ENCODE results near the gene MMP28.

The MMP28 gene

GRCh38 chr17:35795007-35795870 is at the start of gene MMP28:
MMP28 (minus strand) TSS chr17:35795641; CDS start chr17:35795377, 264 bp downstream.
- no peak within 1 kb of the TSS for H3K9ac ChIP-seq (ENCODE audit: low read length)
- no peaks in the 10 kb centered on the region for H3K36me3 ChIP-seq (ENCODE audit: control insufficient read depth, low read depth, low read length)
- peaks cover 75% of the 10 kb centered on the region for H3K27me3 ChIP-seq (ENCODE audit: control insufficient read depth, insufficient read depth, low read length)
- no peaks in the 10 kb centered on the region for H3K4me1 ChIP-seq (ENCODE audit: control insufficient read depth, low read depth, low read length)
- no peak within 1 kb of the TSS for H3K27ac ChIP-seq (ENCODE audit: low read length)
- peak within 1 kb of the TSS; percentile 54 for H3K4me3 ChIP-seq (ENCODE audit: low read length)
- no peaks in the 10 kb centered on the region for H3K9me3 ChIP-seq (ENCODE audit: control insufficient read depth, low read depth, low read length)

GRCh38 chr17:35844547-35844946 is 49.1 kb upstream of the MMP28 start:
- Histone ChIP-seq H3K36me3 (ENCODE audit: control insufficient read depth, low read depth, low read length) (peaks cover 79% of the 10 kb centered on the region), H3K9ac (ENCODE audit: low read length) (no peak overlapping the region), H3K27me3 (ENCODE audit: control insufficient read depth, insufficient read depth, low read length) (no peaks in the 10 kb centered on the region), H3K27ac (ENCODE audit: low read length) (no peak overlapping the region), H3K9me3 (ENCODE audit: control insufficient read depth, low read depth, low read length) (no peaks in the 10 kb centered on the region), H3K4me1 (ENCODE audit: control insufficient read depth, low read depth, low read length) (no peaks in the 10 kb centered on the region), H3K4me3 (ENCODE audit: low read length) (no peak overlapping the region)

- Histone ChIP-seq H3K27ac (ENCODE audit: low read length) (no peak overlapping the region), H3K27me3 (ENCODE audit: control insufficient read depth, insufficient read depth, low read length) (no peaks in the 10 kb centered on the region), H3K36me3 (ENCODE audit: control insufficient read depth, low read depth, low read length) (peaks cover 85% of the 10 kb centered on the region), H3K9me3 (ENCODE audit: control insufficient read depth, low read depth, low read length) (no peaks in the 10 kb centered on the region), H3K4me3 (ENCODE audit: low read length) (no peak overlapping the region), H3K4me1 (ENCODE audit: control insufficient read depth, low read depth, low read length) (no peaks in the 10 kb centered on the region), H3K9ac (ENCODE audit: low read length) (no peak overlapping the region)
Observed at GRCh38 chr17:35843698-35844097, 48.3 kb upstream of the MMP28 start.

GRCh38 chr17:35842239-35842638 is 46.8 kb upstream of the MMP28 start:
- H3K36me3 ChIP-seq (ENCODE audit: control insufficient read depth, low read depth, low read length) = peaks cover 90% of the 10 kb centered on the region
- no peaks in the 10 kb centered on the region for H3K4me1 ChIP-seq (ENCODE audit: control insufficient read depth, low read depth, low read length)
- no peak overlapping the region for H3K4me3 ChIP-seq (ENCODE audit: low read length)
- H3K27me3 ChIP-seq (ENCODE audit: control insufficient read depth, insufficient read depth, low read length) = no peaks in the 10 kb centered on the region
- H3K27ac ChIP-seq (ENCODE audit: low read length) = no peak overlapping the region
- no peaks in the 10 kb centered on the region for H3K9me3 ChIP-seq (ENCODE audit: control insufficient read depth, low read depth, low read length)
- H3K9ac ChIP-seq (ENCODE audit: low read length) = no peak overlapping the region

GRCh38 chr17:35841505-35841904 is 46.1 kb upstream of the MMP28 start:
- peaks cover 90% of the 10 kb centered on the region for H3K36me3 ChIP-seq (ENCODE audit: control insufficient read depth, low read depth, low read length)
- H3K27me3 ChIP-seq (ENCODE audit: control insufficient read depth, insufficient read depth, low read length) = no peaks in the 10 kb centered on the region

GRCh38 chr17:35841101-35841500 is 45.7 kb upstream of the MMP28 start:
- Histone ChIP-seq H3K27me3 (ENCODE audit: control insufficient read depth, insufficient read depth, low read length) (no peaks in the 10 kb centered on the region), H3K27ac (ENCODE audit: low read length) (no peak overlapping the region), H3K36me3 (ENCODE audit: control insufficient read depth, low read depth, low read length) (peaks cover 90% of the 10 kb centered on the region), H3K9ac (ENCODE audit: low read length) (no peak overlapping the region), H3K4me1 (ENCODE audit: control insufficient read depth, low read depth, low read length) (no peaks in the 10 kb centered on the region), H3K4me3 (ENCODE audit: low read length) (no peak overlapping the region), H3K9me3 (ENCODE audit: control insufficient read depth, low read depth, low read length) (no peaks in the 10 kb centered on the region)

More at GRCh38 chr17:35841505-35841904, 46.1 kb upstream of the MMP28 start:
- H3K27ac ChIP-seq (ENCODE audit: low read length) = no peak overlapping the region
- H3K4me1 ChIP-seq (ENCODE audit: control insufficient read depth, low read depth, low read length) = no peaks in the 10 kb centered on the region
- no peak overlapping the region for H3K9ac ChIP-seq (ENCODE audit: low read length)
- no peak overlapping the region for H3K4me3 ChIP-seq (ENCODE audit: low read length)
- H3K9me3 ChIP-seq (ENCODE audit: control insufficient read depth, low read depth, low read length) = no peaks in the 10 kb centered on the region

GRCh38 chr17:35825206-35825605 is 29.8 kb upstream of the MMP28 start:
- H3K27ac ChIP-seq (ENCODE audit: low read length) = no peak overlapping the region
- H3K4me3 ChIP-seq (ENCODE audit: low read length) = no peak overlapping the region
- H3K36me3 ChIP-seq (ENCODE audit: control insufficient read depth, low read depth, low read length) = peaks cover 87% of the 10 kb centered on the region
- no peak overlapping the region for H3K9ac ChIP-seq (ENCODE audit: low read length)
- no peaks in the 10 kb centered on the region for H3K4me1 ChIP-seq (ENCODE audit: control insufficient read depth, low read depth, low read length)
- H3K27me3 ChIP-seq (ENCODE audit: control insufficient read depth, insufficient read depth, low read length) = no peaks in the 10 kb centered on the region
- H3K9me3 ChIP-seq (ENCODE audit: control insufficient read depth, low read depth, low read length) = no peaks in the 10 kb centered on the region

GRCh38 chr17:35821308-35821707 is 25.9 kb upstream of the MMP28 start:
- Histone ChIP-seq H3K4me1 (ENCODE audit: control insufficient read depth, low read depth, low read length) (no peaks in the 10 kb centered on the region), H3K36me3 (ENCODE audit: control insufficient read depth, low read depth, low read length) (peaks cover 91% of the 10 kb centered on the region), H3K27me3 (ENCODE audit: control insufficient read depth, insufficient read depth, low read length) (no peaks in the 10 kb centered on the region), H3K4me3 (ENCODE audit: low read length) (no peak overlapping the region), H3K9ac (ENCODE audit: low read length) (no peak overlapping the region), H3K9me3 (ENCODE audit: control insufficient read depth, low read depth, low read length) (no peaks in the 10 kb centered on the region), H3K27ac (ENCODE audit: low read length) (no peak overlapping the region)

GRCh38 chr17:35819455-35819854 is 24.0 kb upstream of the MMP28 start:
- Histone ChIP-seq H3K27me3 (ENCODE audit: control insufficient read depth, insufficient read depth, low read length) (no peaks in the 10 kb centered on the region), H3K4me3 (ENCODE audit: low read length) (no peak overlapping the region), H3K36me3 (ENCODE audit: control insufficient read depth, low read depth, low read length) (peaks cover 74% of the 10 kb centered on the region), H3K9ac (ENCODE audit: low read length) (no peak overlapping the region), H3K9me3 (ENCODE audit: control insufficient read depth, low read depth, low read length) (no peaks in the 10 kb centered on the region), H3K4me1 (ENCODE audit: control insufficient read depth, low read depth, low read length) (no peaks in the 10 kb centered on the region), H3K27ac (ENCODE audit: low read length) (no peak overlapping the region)

GRCh38 chr17:35817196-35817595 is 21.8 kb upstream of the MMP28 start:
- H3K9ac ChIP-seq (ENCODE audit: low read length) = no peak overlapping the region
- H3K36me3 ChIP-seq (ENCODE audit: control insufficient read depth, low read depth, low read length) = peaks cover 53% of the 10 kb centered on the region
- no peaks in the 10 kb centered on the region for H3K27me3 ChIP-seq (ENCODE audit: control insufficient read depth, insufficient read depth, low read length)
- H3K27ac ChIP-seq (ENCODE audit: low read length) = no peak overlapping the region
- no peak overlapping the region for H3K4me3 ChIP-seq (ENCODE audit: low read length)
- no peaks in the 10 kb centered on the region for H3K4me1 ChIP-seq (ENCODE audit: control insufficient read depth, low read depth, low read length)
- no peaks in the 10 kb centered on the region for H3K9me3 ChIP-seq (ENCODE audit: control insufficient read depth, low read depth, low read length)

GRCh38 chr17:35816723-35817122 is 21.3 kb upstream of the MMP28 start:
- Histone ChIP-seq H3K27me3 (ENCODE audit: control insufficient read depth, insufficient read depth, low read length) (no peaks in the 10 kb centered on the region), H3K9me3 (ENCODE audit: control insufficient read depth, low read depth, low read length) (no peaks in the 10 kb centered on the region), H3K36me3 (ENCODE audit: control insufficient read depth, low read depth, low read length) (peaks cover 48% of the 10 kb centered on the region), H3K27ac (ENCODE audit: low read length) (no peak overlapping the region), H3K4me1 (ENCODE audit: control insufficient read depth, low read depth, low read length) (no peaks in the 10 kb centered on the region), H3K4me3 (ENCODE audit: low read length) (no peak overlapping the region), H3K9ac (ENCODE audit: low read length) (no peak overlapping the region)

- H3K4me1 ChIP-seq (ENCODE audit: control insufficient read depth, low read depth, low read length) = peaks cover 16% of the 10 kb centered on the region
- no peak overlapping the region for H3K4me3 ChIP-seq (ENCODE audit: low read length)
- H3K27ac ChIP-seq (ENCODE audit: low read length) = no peak overlapping the region
- no peaks in the 10 kb centered on the region for H3K27me3 ChIP-seq (ENCODE audit: control insufficient read depth, insufficient read depth, low read length)
- H3K9me3 ChIP-seq (ENCODE audit: control insufficient read depth, low read depth, low read length) = no peaks in the 10 kb centered on the region
- peaks cover 10% of the 10 kb centered on the region for H3K36me3 ChIP-seq (ENCODE audit: control insufficient read depth, low read depth, low read length)
- no peak overlapping the region for H3K9ac ChIP-seq (ENCODE audit: low read length)
Observed at GRCh38 chr17:35812456-35812855, 17.0 kb upstream of the MMP28 start.
